Measurements from ENCODE around the gene TNFAIP6.
"Not testable (repeated sequence)": the region's sequence is repeated elsewhere in the genome, so short reads cannot be mapped to it uniquely, and the experiment has no call there.

TNFAIP6 gene

DNA sequence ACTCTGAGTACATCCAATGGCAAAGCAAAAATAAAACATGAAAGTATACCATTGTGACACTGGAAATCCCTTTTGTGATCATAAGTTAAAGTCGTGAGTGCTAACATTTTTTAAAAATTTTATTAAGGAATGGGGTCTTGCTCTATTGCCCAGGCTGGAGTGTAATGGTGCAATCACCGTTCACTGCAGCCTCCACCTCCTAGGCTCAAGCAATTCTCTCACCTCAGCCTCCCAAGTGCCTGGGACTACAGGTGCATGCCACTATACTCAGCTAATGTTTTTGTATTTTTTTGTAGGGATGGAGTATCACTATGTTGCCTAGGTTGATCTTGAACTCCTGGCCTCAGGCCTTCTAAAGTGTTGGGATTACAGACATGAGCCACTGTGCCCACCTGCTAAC lies 14.3 kb upstream of the TNFAIP6 start:
- intact Hi-C loops (cut with DNase I; ENCODE audit: low total_unique reads), result no loop called here
- TF ChIP-seq, protein P1, sequence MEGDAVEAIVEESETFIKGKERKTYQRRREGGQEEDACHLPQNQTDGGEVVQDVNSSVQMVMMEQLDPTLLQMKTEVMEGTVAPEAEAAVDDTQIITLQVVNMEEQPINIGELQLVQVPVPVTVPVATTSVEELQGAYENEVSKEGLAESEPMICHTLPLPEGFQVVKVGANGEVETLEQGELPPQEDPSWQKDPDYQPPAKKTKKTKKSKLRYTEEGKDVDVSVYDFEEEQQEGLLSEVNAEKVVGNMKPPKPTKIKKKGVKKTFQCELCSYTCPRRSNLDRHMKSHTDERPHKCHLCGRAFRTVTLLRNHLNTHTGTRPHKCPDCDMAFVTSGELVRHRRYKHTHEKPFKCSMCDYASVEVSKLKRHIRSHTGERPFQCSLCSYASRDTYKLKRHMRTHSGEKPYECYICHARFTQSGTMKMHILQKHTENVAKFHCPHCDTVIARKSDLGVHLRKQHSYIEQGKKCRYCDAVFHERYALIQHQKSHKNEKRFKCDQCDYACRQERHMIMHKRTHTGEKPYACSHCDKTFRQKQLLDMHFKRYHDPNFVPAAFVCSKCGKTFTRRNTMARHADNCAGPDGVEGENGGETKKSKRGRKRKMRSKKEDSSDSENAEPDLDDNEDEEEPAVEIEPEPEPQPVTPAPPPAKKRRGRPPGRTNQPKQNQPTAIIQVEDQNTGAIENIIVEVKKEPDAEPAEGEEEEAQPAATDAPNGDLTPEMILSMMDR (IDR thresholded peaks at IDR 0.05), result no peak

DNA sequence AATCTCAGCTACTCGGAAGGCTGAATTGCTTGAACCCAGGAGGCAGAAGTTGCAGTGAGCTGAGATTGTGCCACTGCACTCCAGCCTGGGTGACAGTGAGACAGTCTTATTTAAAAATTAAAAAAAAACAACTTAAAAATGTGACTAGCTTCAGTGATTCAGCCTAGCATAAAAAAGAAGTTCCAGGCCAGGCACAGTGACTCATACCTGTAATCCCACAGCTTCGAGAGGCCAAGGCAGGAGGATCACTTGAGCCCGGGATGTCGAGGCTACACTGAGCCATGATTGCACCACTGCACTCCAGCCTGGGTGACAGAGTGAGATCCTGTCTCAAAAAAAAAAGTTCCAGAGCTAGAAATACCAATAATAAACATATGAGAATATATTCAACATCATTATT lies 13.2 kb upstream of the TNFAIP6 start:
- intact Hi-C loops (cut with DNase I; ENCODE audit: low total_unique reads); H3K27me3 ChIP-seq; H3K27ac ChIP-seq; H3K9me3 ChIP-seq; H3K36me3 ChIP-seq; DNase-seq; H3K4me3 ChIP-seq; H3K4me1 ChIP-seq: not testable (repeated sequence)

More for the DNA sequence above, 14.3 kb upstream of the TNFAIP6 start:
- no peaks in the 10 kb centered on the region for H3K27me3 ChIP-seq
- DNase-seq, result no peak
- H3K4me1 ChIP-seq, result no peaks in the 10 kb centered on the region
- no peak overlapping the region for H3K27ac ChIP-seq
- H3K4me3 ChIP-seq, result no peak overlapping the region
- no peaks in the 10 kb centered on the region for H3K36me3 ChIP-seq
- peaks cover 0 to 5% (median 0%) of the 10 kb centered on the region in 3 donors for H3K9me3 ChIP-seq

DNA sequence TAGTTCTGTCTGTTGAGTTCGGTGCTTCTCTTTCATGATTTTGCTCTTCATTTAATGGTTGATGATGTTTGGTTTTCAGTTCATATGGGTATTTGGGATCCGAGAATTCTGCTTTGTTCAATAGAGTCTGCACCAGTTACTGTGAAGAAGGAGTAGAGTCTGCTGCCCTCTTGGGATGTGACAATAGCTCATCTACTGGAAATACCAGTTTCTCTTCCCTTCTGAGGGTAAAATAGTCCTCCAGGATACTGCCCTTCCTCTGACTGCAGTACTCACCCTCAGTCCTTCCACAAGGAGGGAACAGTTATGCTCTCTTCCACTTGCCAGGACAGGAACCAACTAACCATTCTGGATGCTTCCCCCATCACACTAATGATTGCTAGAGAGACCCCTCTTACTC lies 12.5 kb upstream of the TNFAIP6 start:
- Histone ChIP-seq H3K27me3 (no peaks in the 10 kb centered on the region), H3K9me3 (peaks cover 0 to 5% (median 0%) of the 10 kb centered on the region in 3 donors), H3K4me3 (no peak overlapping the region), H3K27ac (no peak overlapping the region), H3K4me1 (no peaks in the 10 kb centered on the region), H3K36me3 (no peaks in the 10 kb centered on the region)
- TF ChIP-seq, protein P1 (IDR thresholded peaks at IDR 0.05), result no peak
- intact Hi-C loops (cut with DNase I; ENCODE audit: low total_unique reads), result no loop called here
- DNase-seq, result no peak

DNA sequence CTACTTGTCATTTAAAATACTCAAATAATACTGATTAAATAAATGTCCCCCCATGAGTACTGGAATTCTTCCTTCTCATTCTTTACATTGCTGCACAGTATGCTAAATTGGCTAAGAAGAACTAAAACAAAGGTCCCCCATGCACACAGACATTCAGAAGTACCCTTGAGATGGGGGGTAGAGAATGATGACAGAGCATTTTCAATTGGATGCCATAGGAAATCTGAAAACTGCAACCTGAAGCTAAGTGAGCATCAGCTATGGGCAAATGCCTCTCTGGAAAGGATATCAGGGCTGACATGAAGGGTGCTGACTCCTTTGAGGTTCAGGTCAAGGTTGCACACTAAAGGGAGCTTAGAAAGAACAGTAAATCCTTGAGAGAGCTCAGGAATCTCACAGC lies 10.1 kb upstream of the TNFAIP6 start:
- H3K36me3 ChIP-seq, result no peaks in the 10 kb centered on the region
- H3K9me3 ChIP-seq, result peaks cover 0 to 5% (median 0%) of the 10 kb centered on the region in 3 donors
- no peak for DNase-seq
- TF ChIP-seq, protein P1 (IDR thresholded peaks at IDR 0.05), result no peak
- no peak overlapping the region for H3K27ac ChIP-seq
- H3K4me3 ChIP-seq, result no peak overlapping the region
- intact Hi-C loops (cut with DNase I; ENCODE audit: low total_unique reads), result no loop called here
- no peaks in the 10 kb centered on the region for H3K27me3 ChIP-seq
- no peaks in the 10 kb centered on the region for H3K4me1 ChIP-seq

DNA sequence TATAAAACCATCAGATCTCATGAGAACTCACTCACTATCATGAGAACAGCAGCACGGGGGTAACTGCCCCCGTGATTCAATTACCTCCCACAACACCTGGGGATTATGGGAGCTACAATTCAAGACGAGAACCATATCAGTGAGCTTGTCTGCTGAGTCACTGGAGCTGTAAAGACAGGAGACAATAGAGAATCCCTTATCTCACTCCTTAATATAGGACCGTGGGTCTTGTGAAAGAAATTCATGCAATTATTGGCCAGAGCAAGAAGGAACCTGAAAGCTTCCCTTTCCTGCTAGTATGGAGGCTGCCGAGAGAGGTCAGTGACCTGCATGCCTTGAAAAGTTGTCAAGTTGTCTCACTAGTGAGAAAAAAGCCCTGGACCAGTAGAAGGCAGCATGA lies 9.5 kb upstream of the TNFAIP6 start:
- Histone ChIP-seq H3K4me3 (no peak overlapping the region), H3K36me3 (no peaks in the 10 kb centered on the region), H3K9me3 (peaks cover 0 to 5% (median 0%) of the 10 kb centered on the region in 3 donors), H3K27me3 (no peaks in the 10 kb centered on the region), H3K27ac (no peak overlapping the region), H3K4me1 (no peaks in the 10 kb centered on the region)
- TF ChIP-seq, protein P1 (IDR thresholded peaks at IDR 0.05), result no peak
- DNase-seq, result no peak
- intact Hi-C loops (cut with DNase I; ENCODE audit: low total_unique reads), result no loop called here

DNA sequence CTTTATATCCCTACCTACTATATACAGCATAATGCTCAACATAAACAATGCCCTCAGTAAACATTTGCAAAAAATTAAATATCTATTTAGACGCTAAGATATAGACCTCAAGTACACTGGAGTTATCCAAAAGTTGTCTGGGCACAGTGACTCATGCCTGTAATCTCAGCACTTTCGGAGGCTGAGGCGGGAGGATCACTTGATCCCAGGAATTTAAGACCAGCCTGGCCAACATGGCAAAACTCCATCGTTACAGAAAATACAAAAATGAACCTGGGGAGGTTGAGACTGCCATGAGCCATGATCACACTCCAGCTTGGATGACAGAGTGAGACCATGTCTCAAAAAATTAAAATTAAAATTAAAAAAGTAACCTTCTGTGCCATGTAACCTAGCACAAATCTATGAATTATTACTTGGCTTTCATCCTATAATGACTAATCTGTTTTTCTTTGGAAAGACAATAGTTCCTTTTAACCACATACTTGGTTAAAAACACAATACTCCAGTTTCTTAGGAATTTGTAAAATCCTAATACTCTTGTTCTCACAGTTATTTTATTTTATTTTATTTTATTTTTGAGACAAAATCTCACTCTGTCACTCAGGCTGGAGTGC lies 6.7 kb upstream of the TNFAIP6 start:
- TF ChIP-seq, protein P1 (IDR thresholded peaks at IDR 0.05), result no peak
- no peaks in the 10 kb centered on the region for H3K9me3 ChIP-seq
- no peak for DNase-seq
- no peaks in the 10 kb centered on the region for H3K4me1 ChIP-seq
- no peak overlapping the region for H3K4me3 ChIP-seq
- no peak overlapping the region for H3K27ac ChIP-seq
- H3K27me3 ChIP-seq, result no peaks in the 10 kb centered on the region
- intact Hi-C loops (cut with DNase I; ENCODE audit: low total_unique reads), result no loop called here
- H3K36me3 ChIP-seq, result no peaks in the 10 kb centered on the region

All from tibial artery (tissue), 4 donors.